ENCODE data around the gene CD84.
"Not testable (repeated sequence)": the region's sequence is repeated elsewhere in the genome, so short reads cannot be mapped to it uniquely, and the experiment has no call there.

Gene CD84

DNA sequence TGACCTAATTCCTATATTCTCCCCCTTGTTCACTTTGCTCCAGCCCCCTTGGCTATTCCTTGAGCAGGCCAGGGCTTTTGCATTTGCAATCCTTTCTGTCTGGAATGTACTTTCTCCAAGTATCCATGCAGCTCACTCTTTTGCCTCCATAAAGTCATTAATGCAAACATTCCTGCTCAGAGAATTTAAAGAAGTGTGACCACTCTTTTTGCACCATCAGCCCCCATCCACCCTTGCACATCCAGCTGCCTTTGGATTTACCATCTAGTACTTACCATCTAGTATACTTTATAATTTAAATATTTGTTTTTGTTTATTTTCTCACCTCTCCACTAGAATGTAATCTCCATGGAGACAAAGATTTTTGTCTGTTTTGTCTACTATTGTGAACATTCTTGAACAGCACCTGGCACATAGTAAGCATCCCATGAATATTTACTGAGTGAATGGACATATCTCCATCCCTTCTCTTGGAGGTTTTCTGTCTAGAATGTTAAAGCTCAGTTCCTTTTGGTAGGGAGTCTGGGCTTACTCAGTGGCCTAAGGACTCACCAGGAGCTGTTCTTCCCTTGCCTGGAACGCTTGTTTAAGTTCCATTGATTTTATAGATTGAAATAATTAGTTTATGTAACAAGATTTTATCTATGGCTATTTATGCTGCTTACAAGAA lies 78.8 kb downstream of the CD84 start:
- DNase-seq: no peak

DNA sequence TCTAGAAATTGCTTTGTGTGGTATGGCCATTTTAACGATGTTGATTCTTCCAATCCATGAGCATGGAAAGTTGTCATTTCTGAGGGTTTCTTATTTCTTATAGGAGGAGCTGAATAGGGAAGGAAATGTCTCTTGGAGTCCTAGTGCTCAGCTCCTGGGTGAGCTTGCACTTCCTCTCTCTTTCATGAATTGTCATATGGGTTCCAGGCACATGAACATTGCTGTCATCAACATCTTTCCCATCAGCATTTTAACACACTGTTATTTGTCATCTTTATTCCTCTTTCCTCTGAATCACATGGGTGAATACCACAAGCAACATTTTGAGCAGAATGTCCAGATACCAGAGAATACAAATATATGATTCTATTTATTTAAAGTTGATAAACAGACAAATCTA lies 79.7 kb downstream of the CD84 start:
- no peak for DNase-seq

- not testable (repeated sequence) for DNase-seq
Measured at GRCh38 chr1:160498301-160499065, 80.8 kb downstream of the CD84 start.

- peak; percentile 5 for DNase-seq
Measured at GRCh38 chr1:160496334-160496733, 83.0 kb downstream of the CD84 start.

DNA sequence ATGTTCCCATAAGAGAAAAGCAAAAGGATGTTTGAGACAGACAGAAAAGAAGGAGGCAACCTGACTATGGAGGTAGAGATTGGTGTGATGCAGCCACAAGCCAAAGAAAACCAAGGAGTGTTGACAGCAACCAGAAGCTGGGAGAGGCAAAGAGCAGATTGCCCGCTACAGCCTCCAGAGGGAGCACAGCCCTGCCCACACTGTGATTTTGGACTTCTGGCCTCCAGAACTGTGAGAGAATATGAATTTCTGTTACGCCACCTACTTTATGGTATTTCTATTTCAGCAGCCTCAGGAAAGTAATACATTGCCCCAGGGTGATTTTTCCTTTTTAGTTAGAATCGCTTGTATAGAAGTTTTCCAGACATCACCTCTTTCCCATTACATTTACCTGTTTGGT lies 84.7 kb downstream of the CD84 start:
- no peak for DNase-seq

DNA sequence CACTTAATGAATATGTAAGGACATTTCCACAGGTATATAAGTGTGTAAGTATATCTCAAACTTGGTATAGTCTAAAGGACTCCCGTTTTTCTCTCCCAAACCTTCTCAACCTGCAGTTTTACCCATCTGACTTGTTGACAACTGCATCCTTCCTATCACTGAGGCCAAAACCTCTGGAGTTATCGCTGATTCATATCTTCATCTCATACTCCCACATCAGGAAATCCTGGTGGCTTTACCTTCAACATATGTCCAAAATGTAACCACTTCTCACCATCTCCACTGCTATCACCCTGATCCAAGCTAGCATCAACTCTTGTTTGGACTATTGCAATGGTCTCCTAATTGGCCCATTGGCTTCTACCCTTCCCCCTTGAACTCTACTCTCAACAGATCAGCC lies 86.7 kb downstream of the CD84 start:
- peak; percentile 5 for DNase-seq

GRCh38 chr1:160491981-160492380 lies 87.3 kb downstream of the CD84 start:
- DNase-seq: no peak
